ENCODE measurements around the gene CCS. TPM values are rescaled to one million over a fixed set of nuclear protein-coding genes. Genes with fewer than 3 reads are reported as not detected.

Gene CCS
- total and polyA plus RNA-seq, 9 of the 15 experiments (the other 6 are each of a cell fraction or from before 2014, with no cell fraction given): 1.1 to 46.6 (median 26.8) TPM

DNA sequence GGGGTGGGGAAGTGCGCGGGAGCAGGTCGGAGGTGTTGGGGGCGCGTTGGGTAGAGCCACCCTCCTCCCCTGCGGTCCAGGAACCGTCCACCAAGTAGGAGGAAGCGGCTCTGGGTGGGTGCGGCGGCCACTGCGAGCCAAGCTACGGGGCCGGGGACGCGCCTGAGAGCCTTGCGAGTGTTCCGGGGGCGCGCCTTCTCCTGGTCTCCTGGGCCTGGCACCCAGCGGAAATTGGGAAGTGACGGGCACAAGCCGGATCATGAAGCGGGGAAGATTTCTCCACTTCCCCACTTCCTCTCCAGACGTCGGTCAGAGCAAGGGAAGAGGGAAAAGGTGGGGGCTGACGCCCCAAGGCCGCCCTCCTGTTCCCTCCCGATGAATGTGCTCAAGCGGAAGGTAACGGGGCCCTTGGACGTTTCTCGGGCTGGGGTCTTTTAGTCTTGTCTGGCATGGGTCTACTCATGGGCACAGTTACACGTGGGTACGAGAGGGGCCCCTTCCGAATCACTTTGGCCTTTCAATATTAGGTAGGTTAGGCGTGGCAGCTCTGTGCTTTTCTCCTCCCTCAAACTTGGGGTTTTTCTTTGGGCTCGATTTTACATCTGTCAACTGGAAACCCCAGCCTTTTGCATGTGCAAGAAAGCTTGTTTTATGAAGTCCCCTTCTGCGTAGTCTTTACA is 24.3 kb downstream of the CCS start (continued):
- TF ChIP-seq AFF1 (IDR thresholded peaks at IDR 0.05; ENCODE audit: low read depth in 1 of 2, partially characterized antibody in 2 of 2) (no peak), TAF15 (IDR thresholded peaks at IDR 0.05; ENCODE audit: low read depth, low read length) (no peak), ZBTB33 (CRISPR knock-in tag; IDR thresholded peaks at IDR 0.05) (no peak), HIVEP1 (CRISPR knock-in tag; IDR thresholded peaks at IDR 0.05) (no peak), SUPT5H (IDR thresholded peaks at IDR 0.05) (no peak), ZKSCAN3 (CRISPR knock-in tag; IDR thresholded peaks at IDR 0.05) (no peak), LARP7 (IDR thresholded peaks at IDR 0.05) (peak; percentile 54; the same call in 1 of the 2 replicates), RBM22 (IDR thresholded peaks at IDR 0.05; ENCODE audit: low read depth, low read length, poor library complexity, severe bottlenecking) (peak; percentile 70), CUX1 (CRISPR knock-in tag; IDR thresholded peaks at IDR 0.05) (no peak)
- TF ChIP-seq, protein P1, sequence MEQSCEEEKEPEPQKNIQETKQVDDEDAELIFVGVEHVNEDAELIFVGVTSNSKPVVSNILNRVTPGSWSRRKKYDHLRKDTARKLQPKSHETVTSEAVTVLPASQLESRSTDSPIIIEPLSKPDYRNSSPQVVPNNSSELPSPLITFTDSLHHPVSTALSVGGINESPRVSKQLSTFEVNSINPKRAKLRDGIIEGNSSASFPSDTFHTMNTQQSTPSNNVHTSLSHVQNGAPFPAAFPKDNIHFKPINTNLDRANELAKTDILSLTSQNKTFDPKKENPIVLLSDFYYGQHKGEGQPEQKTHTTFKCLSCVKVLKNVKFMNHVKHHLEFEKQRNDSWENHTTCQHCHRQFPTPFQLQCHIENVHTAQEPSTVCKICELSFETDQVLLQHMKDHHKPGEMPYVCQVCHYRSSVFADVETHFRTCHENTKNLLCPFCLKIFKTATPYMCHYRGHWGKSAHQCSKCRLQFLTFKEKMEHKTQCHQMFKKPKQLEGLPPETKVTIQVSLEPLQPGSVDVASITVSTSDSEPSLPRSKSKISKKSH (CRISPR knock-in tag; IDR thresholded peaks at IDR 0.05): no peak
- TF ChIP-seq, protein P2, sequence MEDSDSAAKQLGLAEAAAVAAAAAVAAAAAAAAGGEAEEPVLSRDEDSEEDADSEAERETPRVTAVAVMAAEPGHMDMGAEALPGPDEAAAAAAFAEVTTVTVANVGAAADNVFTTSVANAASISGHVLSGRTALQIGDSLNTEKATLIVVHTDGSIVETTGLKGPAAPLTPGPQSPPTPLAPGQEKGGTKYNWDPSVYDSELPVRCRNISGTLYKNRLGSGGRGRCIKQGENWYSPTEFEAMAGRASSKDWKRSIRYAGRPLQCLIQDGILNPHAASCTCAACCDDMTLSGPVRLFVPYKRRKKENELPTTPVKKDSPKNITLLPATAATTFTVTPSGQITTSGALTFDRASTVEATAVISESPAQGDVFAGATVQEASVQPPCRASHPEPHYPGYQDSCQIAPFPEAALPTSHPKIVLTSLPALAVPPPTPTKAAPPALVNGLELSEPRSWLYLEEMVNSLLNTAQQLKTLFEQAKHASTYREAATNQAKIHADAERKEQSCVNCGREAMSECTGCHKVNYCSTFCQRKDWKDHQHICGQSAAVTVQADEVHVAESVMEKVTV (CRISPR knock-in tag; IDR thresholded peaks at IDR 0.05): no peak
